ENCODE measurements around the gene DYNLL1.
A peak's percentile ranks its signal among the peaks of the same experiment; 100 is the strongest.
"Not testable (repeated sequence)": the region's sequence is repeated elsewhere in the genome, so short reads cannot be mapped to it uniquely, and the experiment has no call there.

DYNLL1 gene
- total RNA-seq = 42.5 to 126 (median 87.4) reads per million in 17 experiments

GRCh38 chr12:120495731-120496412 lies at the start of gene DYNLL1:
Gene DYNLL1 (plus strand): TSS chr12:120496113. CDS start chr12:120496422, 309 bp downstream.
- peak; percentile 97 to 99 (median 98) for DNase-seq

GRCh38 chr12:120446844-120447178 lies 49.1 kb upstream of the DYNLL1 start:
- not testable (repeated sequence) for DNase-seq

GRCh38 chr12:120447992-120448391 lies 47.9 kb upstream of the DYNLL1 start:
- no peak for DNase-seq

GRCh38 chr12:120452524-120452923 lies 43.4 kb upstream of the DYNLL1 start:
- not testable (repeated sequence) for DNase-seq

GRCh38 chr12:120453060-120453750 lies 42.7 kb upstream of the DYNLL1 start:
- no peak for DNase-seq

- DNase-seq = peak in 3 of 4 experiments; percentile 45 to 56 (median 52)
These were observed 41.9 kb upstream of the DYNLL1 start for GRCh38 chr12:120453977-120454376.

GRCh38 chr12:120455302-120455701 lies 40.6 kb upstream of the DYNLL1 start:
- DNase-seq = no peak

GRCh38 chr12:120457133-120457532 lies 38.8 kb upstream of the DYNLL1 start:
- DNase-seq = no peak

- DNase-seq = no peak
These were observed 35.8 kb upstream of the DYNLL1 start for GRCh38 chr12:120460157-120460556.

- DNase-seq = no peak
These were observed 33.7 kb upstream of the DYNLL1 start for GRCh38 chr12:120462099-120462640.

GRCh38 chr12:120463712-120464111 lies 32.2 kb upstream of the DYNLL1 start:
- no peak for DNase-seq

- DNase-seq = peak in 1 of 4 experiments; percentile 22
These were observed 30.2 kb upstream of the DYNLL1 start for GRCh38 chr12:120465756-120466155.

GRCh38 chr12:120466560-120467315 lies 29.2 kb upstream of the DYNLL1 start:
- peak; percentile 42 to 60 (median 57) for DNase-seq

- DNase-seq = no peak
These were observed 28.5 kb upstream of the DYNLL1 start for GRCh38 chr12:120467439-120467838.

- DNase-seq = peak; percentile 55 to 74 (median 68)
These were observed 27.5 kb upstream of the DYNLL1 start for GRCh38 chr12:120468325-120468820.

GRCh38 chr12:120468821-120469449 lies 27.0 kb upstream of the DYNLL1 start:
- DNase-seq = peak; percentile 19 to 65 (median 46)

GRCh38 chr12:120469450-120470149 lies 26.3 kb upstream of the DYNLL1 start, which contains the start of gene SRSF9:
Gene SRSF9 (minus strand): TSS chr12:120469748. CDS start chr12:120469609, 139 bp downstream.
- peak; percentile 98 to 99 (median 99) for DNase-seq

- peak in 1 of 4 experiments; percentile 26 for DNase-seq
These were observed 25.6 kb upstream of the DYNLL1 start for GRCh38 chr12:120470150-120470784.

- peak; percentile 18 to 72 (median 43) for DNase-seq
These were observed 23.4 kb upstream of the DYNLL1 start for GRCh38 chr12:120472521-120472920.

GRCh38 chr12:120473807-120474615 lies 21.9 kb upstream of the DYNLL1 start:
- peak in 2 of 4 experiments; percentile 16 to 27 for DNase-seq

Data from suppressor macrophage (primary cell).